K562 (cell line): Measurements from ENCODE around the gene SEMA6B. TPM values are rescaled to one million over a fixed set of nuclear protein-coding genes. Genes with fewer than 3 reads are reported as not detected.

Source experiments
- BCLAF1 ChIP-seq, 2 experiments: fragments of 450-650 bp in 1 of 2; IDR thresholded peaks; 2 replicates each; pipeline ENCODE4 v1.6.1; 2011 to 2017; ENCODE audit warnings: low read depth in 2 of 2, antibody characterized with exemption in 1 of 2, borderline replicate concordance in 1 of 2, low read length in 1 of 2, mild to moderate bottlenecking in 1 of 2, mixed read lengths in 1 of 2; ENCODE audit not compliant: control insufficient read depth in 1 of 2
- CEBPG ChIP-seq, 3 experiments: fragments of 200-800 bp in 1 of 3; sonication (Bioruptor generic) in 1 of 3; sonication (generic) in 1 of 3; formaldehyde crosslinking in 1 of 3; IDR thresholded peaks in 2 of 3; conservative IDR thresholded peaks in 1 of 3; 2 replicates each; pipeline versions ENCODE4 v1.6.1 to v1.8.0; 2016 to 2022; ENCODE audit warnings: missing compliant biosample characterization in 2 of 3, missing genetic modification characterization in 2 of 3, mild to moderate bottlenecking in 1 of 3, missing genetic modification reagents in 1 of 3
- CHCHD3 ChIP-seq: fragments of 250-450 bp; sonication (Bioruptor Pico); IDR thresholded peaks from 2 replicates; pipeline ENCODE4 v2.1.2; 2022; ENCODE audit warnings: mild to moderate bottlenecking
- CTCF ChIP-seq, 3 experiments: IDR thresholded peaks in 2 of 3; conservative IDR thresholded peaks in 1 of 3; 2 replicates each; pipeline ENCODE4 v1.5.1; 2011 to 2012; ENCODE audit warnings: low read length in 3 of 3, mild to moderate bottlenecking in 3 of 3, control low read depth in 2 of 3, improper control_type of control experiment in 1 of 3, inconsistent platforms in 1 of 3, low read depth in 1 of 3, mixed read lengths in 1 of 3, moderate library complexity in 1 of 3; ENCODE audit not compliant: insufficient read depth in 2 of 3
- ELF2 ChIP-seq: fragments of 250-450 bp; sonication (Bioruptor Pico); IDR thresholded peaks from 2 replicates; pipeline ENCODE4 v1.5.0; 2021; ENCODE audit warnings: mild to moderate bottlenecking
- GTF2B ChIP-seq: IDR thresholded peaks from 2 replicates; pipeline ENCODE4 v1.6.1; 2011; ENCODE audit not compliant: insufficient read length; ENCODE audit errors: extremely low read depth
- ILF3 ChIP-seq: fragments of 450-650 bp; IDR thresholded peaks from 2 replicates; pipeline ENCODE4 v1.6.1; 2018; ENCODE audit warnings: antibody characterized with exemption, mild to moderate bottlenecking, moderate library complexity, borderline replicate concordance
- JUND ChIP-seq, 2 experiments: IDR thresholded peaks; 2 replicates in 1 of 2; 3 replicates in 1 of 2; pipeline ENCODE4 v1.6.1; 2011; ENCODE audit warnings: borderline replicate concordance in 2 of 2, low read depth in 2 of 2, low read length in 2 of 2, improper control_type of control experiment in 1 of 2, missing biosample characterization in 1 of 2, missing genetic modification characterization in 1 of 2, missing genetic modification reagents in 1 of 2
- KLF1 ChIP-seq: fragments of 450-650 bp; IDR thresholded peaks from 2 replicates; pipeline ENCODE4 v1.6.1; 2016; ENCODE audit warnings: missing genetic modification characterization, missing compliant biosample characterization
- MTA1 ChIP-seq: fragments of 450-650 bp; IDR thresholded peaks from 2 replicates; pipeline ENCODE4 v1.6.1; 2017; ENCODE audit warnings: borderline replicate concordance
- MTF1 ChIP-seq: fragments of 250-450 bp; sonication (Bioruptor Pico); IDR thresholded peaks from 2 replicates; pipeline ENCODE4 v1.9.0; 2021; ENCODE audit warnings: moderate library complexity, mild to moderate bottlenecking, inconsistent platforms, borderline replicate concordance
- NEUROD1 ChIP-seq: fragments of 150-350 bp; IDR thresholded peaks from 2 replicates; pipeline ENCODE4 v1.6.1; 2014; ENCODE audit warnings: borderline replicate concordance, low read length, low read depth; ENCODE audit not compliant: partially characterized antibody
- NRF1 ChIP-seq, 2 experiments: fragments of 450-650 bp; IDR thresholded peaks in 1 of 2; conservative IDR thresholded peaks in 1 of 2; 2 replicates each; pipeline ENCODE4 v1.6.1; 2014; ENCODE audit warnings: mild to moderate bottlenecking in 2 of 2
- PHF20 ChIP-seq: fragments of 450-650 bp; IDR thresholded peaks from 2 replicates; pipeline ENCODE4 v1.6.1; 2018; ENCODE audit not compliant: partially characterized antibody
- RBM34 ChIP-seq: fragments of 200-400 bp; formaldehyde crosslinking; IDR thresholded peaks from 2 replicates; pipeline ENCODE4 v1.6.1; 2018; ENCODE audit warnings: low read length, borderline replicate concordance; ENCODE audit not compliant: insufficient read depth
- ZNF197 ChIP-seq: fragments of 200-800 bp; sonication (Bioruptor generic); IDR thresholded peaks from 2 replicates; pipeline ENCODE4 v1.6.1; 2016; ENCODE audit warnings: low read depth, missing genetic modification characterization, missing compliant biosample characterization
- ZNF583 ChIP-seq: fragments of 250-450 bp; sonication (Bioruptor Pico); IDR thresholded peaks from 2 replicates; pipeline ENCODE4 v1.4.0; 2020
- ZNF695 ChIP-seq: fragments of 450-650 bp; formaldehyde crosslinking; IDR thresholded peaks from 2 replicates; pipeline ENCODE4 v1.4.0; 2020; ENCODE audit warnings: mild to moderate bottlenecking, moderate library complexity
- polyA plus RNA-seq, 8 experiments: library from polyadenylated mRNA; depleted of rRNA in 4 of 8; stranded (reverse) in 5 of 8; unstranded in 3 of 8; fragments of >200 nt; fragmentation: Nextera tagmentation in 2 of 8; fragmentation: Illumina TruSeq in 1 of 8; extraction: Ambion mirVana in 2 of 8; extraction: Trizol in 1 of 8; gene quantifications; 2 replicates each; pipeline versions ENCODE4 v1.2.1 to v1.2.3, GENCODE V29; 2011 to 2014; ENCODE audit warnings: inconsistent platforms in 1 of 8, missing spikeins in 1 of 8
- total RNA-seq, 7 experiments: library from RNA; depleted of rRNA in 6 of 7; stranded (reverse); fragments of >200 nt in 6 of 7; fragmentation: Illumina TruSeq in 2 of 7; extraction: Trizol in 2 of 7; gene quantifications; 2 replicates each; pipeline versions ENCODE4 v1.2.1 to v1.2.3, GENCODE V29; 2011 to 2021; ENCODE audit warnings: low replicate concordance in 1 of 7

Gene SEMA6B
- total and polyA plus RNA-seq, 9 of the 15 experiments (the other 6 are each of a cell fraction or from before 2014, with no cell fraction given): 0.65 to 4.6 (median 2.5) TPM; not detected in 2

- TF ChIP-seq CTCF (IDR thresholded peaks at IDR 0.05 in 2 of 3, conservative IDR thresholded peaks at IDR 0.05 in 1 of 3; ENCODE audit: insufficient read depth in 2 of 3, low read depth in 1 of 3, low read length in 3 of 3) (no peak), MTA1 (no peak; the same call in 1 of the 2 replicates), MTF1 (no peak), ZNF695 (CRISPR knock-in tag) (no peak), ELF2 (CRISPR knock-in tag) (no peak), ZNF197 (CRISPR knock-in tag) (no peak), BCLAF1 (IDR thresholded peaks at IDR 0.05; ENCODE audit: borderline replicate concordance in 1 of 2, control insufficient read depth in 1 of 2, low read depth in 2 of 2, low read length in 1 of 2) (no peak), PHF20 (peak; percentile 67), ZNF583 (no peak), ILF3 (no peak), RBM34 (no peak), JUND (IDR thresholded peaks at IDR 0.05; ENCODE audit: borderline replicate concordance, low read depth, low read length) (0 out of 2 replicates have a peak, but pooled peaks have one; percentile 16), JUND (tag; IDR thresholded peaks at IDR 0.05; ENCODE audit: borderline replicate concordance, low read depth, low read length) (no peak), NEUROD1 (peak; percentile 20), NRF1 (conservative IDR thresholded peaks at IDR 0.05 in 1 of 2, IDR thresholded peaks at IDR 0.05 in 1 of 2) (peak; percentile 49 to 66; a peak in 3 of 4 replicates), CHCHD3 (CRISPR knock-in tag) (no peak), KLF1 (peak; percentile 71; the same call in 1 of the 2 replicates), GTF2B (no peak), CEBPG (CRISPR knock-in tag; IDR thresholded peaks at IDR 0.05) (peak; percentile 78), CEBPG (tag; conservative IDR thresholded peaks at IDR 0.05 in 1 of 2, IDR thresholded peaks at IDR 0.05 in 1 of 2) (peak in 1 of 2 experiments; percentile 52; a peak in 1 of 4 replicates)
These were observed 3.6 kb downstream of the SEMA6B start (continued) for GRCh38 chr19:4555657-4556561.
